Limb (tissue), 2 donors: ENCODE data around the gene SMIM31.
A peak's percentile ranks its signal among the peaks of the same experiment; 100 is the strongest.

ENCODE experiments used
- DNase-seq, 2 donors: peaks; one replicate each; pipeline ENCODE4 v3.0.0-alpha.2; 2016; ENCODE audit errors: extremely low spot score in 2 of 2

The SMIM31 gene

DNA sequence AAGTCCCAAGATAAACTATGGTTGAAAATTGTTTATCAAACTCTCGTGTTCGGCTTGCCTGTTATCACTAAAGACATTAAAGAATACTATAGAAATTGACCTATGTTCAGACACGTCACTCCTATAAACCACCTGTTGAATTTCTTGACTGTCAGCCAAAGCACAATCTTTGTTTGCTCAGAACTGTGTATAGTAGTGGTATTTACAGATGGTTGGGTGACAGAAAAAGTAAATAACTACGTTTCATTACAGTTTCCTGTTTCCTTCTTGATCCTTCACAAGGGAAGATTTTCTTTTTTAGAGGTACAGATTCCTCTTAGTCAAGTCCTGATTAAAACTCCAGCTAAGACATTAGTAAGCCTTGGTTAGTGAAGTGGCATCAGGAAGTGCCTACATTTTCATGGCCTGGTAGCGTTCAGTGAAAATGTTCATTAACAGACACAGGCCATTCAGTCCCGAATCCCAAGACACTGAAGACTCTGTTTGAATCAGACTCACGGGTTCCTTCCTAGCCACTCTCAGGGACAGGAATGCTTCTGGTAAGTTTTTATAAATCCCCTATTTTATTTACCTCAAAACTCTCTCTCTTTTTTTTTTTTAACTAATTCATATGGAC is at the start of gene SMIM31:
Gene SMIM31, plus strand, starts transcription at position 259 of the 616 bp plus-strand sequence. CDS start 16,313 bp downstream, outside the sequence.
- no peak for DNase-seq

DNA sequence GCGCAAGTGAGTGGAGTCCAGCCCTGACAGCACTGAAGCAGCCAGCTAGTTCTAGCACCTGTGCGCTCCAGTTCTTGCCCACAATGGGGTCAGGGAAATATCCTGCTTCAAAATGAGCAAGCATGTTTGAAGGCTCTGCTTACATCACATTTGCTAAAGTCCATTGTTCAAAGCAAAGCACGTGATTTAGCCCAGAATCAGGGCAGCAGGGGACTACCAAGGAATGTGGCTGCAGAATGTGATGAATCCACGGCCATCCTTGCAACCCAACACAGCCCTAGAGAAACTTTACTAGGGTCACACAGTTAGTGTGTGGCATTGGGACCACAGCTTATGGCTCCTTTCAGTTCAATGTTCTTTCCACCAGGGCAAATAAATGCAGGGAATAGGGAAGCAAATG is 47.3 kb upstream of the SMIM31 start:
- no peak for DNase-seq

DNA sequence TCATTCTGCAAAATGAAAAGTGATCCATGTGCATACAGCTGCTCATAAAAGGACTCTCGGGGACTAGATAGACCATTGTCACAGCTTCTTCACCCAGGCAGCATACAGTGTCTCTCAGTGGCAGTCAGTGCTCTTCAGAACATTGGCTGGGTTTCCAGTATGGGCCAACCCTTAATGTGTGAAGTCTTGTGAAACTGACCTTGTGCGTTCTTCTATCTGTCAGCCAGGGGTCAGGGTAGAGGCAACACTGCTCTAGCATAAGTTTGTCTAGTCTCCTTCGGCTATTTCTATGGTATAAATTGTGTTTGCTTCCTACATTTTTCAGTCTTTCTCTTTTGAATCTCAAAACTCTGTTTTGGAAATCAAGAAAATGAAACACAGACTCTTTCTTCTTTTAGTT is 37.0 kb upstream of the SMIM31 start:
- DNase-seq, result no peak

DNA sequence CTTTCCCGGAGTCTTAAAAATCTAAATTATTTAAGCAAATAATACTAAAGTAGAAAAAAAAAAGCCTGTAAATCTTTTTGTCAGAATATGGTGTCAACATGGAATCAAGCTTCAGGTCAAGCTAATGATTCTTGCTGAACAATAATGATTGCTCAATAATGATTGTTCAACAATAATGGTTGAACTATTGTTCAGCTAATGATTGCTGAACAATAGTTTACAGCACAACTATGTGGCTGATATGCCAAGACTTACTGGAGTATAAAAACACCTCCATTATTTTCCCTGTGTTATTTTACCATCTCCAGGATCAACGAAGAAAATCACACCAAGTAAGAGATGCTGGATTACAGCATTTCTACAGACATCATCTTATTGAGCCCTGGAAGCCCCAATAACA is 35.1 kb upstream of the SMIM31 start:
- DNase-seq, result no peak

DNA sequence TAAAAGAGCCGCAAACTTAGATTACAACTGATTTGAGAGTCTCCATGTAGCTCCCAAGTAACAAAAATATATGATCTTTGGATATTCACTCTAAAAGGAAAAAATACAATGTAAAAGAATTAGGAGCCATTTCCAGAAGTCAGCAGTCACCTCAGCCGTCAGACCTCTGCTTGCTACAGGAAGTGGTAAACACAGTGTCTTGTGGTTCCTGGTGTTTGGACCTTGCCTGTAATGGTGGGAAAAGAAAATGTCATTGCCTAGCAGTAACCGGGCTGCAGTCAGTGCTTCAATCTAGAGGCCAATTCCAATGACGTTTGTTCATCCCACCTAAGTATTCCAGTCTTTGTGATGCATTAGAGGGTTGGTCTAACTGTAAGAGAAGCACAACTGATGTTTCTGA is 28.9 kb upstream of the SMIM31 start:
- no peak for DNase-seq

DNA sequence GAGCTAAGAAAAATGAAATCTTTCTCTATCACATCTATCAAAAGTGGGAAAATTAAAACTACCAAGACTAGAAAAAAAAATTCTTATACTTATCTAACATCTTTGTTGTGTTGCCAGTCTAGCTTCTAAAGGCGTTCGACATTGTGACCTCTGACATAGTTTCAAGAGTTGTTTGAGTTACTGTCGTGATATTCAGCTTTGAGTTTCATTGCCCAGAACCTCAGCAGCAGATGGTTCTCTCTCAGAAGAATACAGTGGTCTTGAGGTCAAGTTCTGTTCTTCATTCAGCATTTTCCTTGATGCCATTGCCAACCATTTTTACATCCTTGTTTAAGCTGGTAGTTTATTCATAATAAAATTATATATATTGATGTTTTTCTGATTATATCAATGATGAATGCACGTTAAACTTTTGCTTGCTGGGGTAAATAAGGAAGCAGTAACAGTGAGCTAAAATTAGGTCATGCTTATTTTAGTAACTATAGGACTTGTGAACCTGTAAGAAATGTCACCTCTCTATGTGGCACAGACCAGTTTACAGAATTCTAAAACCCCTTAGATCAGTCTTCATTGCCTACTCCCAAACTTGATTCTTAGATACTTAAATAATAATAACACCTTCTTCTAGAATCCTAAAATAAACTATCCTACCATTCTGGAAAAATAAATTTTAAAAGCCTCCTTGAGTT is 23.1 kb upstream of the SMIM31 start:
- DNase-seq, result no peak

DNA sequence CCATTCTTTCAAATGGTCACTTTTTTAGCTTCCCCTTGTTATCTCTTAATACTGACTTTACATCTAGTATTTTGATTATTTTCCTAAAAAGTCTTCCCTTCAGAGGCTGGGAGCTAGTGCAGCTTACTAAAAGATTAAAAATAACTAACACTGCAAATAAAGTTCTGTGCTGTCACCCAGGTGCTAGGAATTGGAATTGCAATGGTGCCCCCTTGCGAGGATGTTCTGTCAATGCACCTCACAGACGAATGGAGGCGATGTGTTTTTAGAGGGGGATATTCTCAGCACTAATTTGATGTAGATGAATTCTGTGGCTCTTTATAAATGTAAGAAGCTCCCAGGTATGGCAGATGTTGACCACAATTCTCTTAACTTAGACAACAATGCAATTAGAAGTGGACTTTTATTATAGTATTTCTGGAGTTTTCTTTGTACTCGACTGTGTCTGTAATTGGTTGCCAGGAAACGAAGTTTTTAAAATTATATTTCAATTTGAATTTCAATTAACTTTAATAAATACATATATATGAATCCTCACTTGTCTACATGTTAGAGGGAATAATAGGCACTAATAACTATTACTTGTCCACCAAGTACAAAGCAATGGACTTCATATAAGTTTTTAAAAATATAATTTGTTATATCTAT is 22.0 kb upstream of the SMIM31 start:
- DNase-seq, result peak; percentile 63 to 77

DNA sequence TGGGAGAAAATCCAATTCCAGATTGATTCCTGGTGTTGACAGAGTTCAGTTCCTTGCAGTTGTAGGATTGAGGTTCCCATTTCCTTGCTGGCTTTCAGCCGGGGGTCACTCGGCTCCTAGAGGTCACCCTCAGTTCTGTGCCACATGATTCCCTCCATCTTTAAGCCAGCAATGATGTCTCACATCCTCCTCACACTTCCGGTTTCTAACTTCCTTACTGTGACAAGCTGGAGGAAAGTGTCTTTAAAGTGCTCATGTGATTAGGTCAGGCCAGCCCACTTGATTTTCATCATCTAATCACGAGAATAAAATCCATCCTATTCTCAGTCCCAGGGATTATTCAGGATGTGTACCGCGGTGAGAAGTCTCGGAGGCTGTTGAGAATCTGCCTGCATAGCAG is 19.4 kb upstream of the SMIM31 start:
- no peak for DNase-seq

DNA sequence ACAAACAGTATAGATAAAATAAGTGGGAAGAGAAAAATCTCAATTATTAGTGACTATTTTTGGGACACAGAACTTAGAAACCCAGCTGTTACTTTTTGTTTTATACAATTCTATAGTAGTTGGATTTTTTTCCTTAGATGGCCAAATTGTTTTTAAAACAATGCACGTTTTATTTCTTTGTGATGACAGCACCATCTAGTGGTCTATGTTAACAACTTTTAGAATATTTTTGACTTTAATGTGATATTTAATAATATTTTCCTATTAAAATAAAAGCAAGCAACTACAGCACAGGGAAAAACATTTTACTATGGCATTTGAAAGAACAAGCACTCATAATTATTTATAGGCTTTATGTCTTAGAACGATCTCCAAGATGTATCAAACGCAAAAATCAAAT is 5.6 kb upstream of the SMIM31 start:
- DNase-seq, result peak in 1 of 2 donors; percentile 74

DNA sequence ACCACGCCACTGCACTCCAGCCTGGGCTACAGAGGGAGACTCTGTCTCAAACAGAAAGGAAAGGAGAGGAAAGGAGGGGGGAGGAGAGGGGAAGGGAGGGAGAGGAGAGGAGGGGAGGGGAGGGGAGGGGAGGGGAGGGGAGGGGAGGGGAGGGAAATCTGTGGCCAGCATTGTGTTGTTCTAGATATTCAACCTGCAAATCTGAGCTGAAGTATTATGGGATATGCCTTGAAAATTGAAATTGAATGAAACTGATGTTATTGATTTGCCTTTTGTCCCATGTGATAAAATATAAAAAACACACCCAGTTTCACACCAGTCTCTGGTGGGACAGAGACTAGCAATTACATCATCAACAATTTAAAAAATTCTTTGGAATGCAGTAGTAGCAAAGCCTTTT is 1.5 kb downstream of the SMIM31 start:
- DNase-seq, result no peak

DNA sequence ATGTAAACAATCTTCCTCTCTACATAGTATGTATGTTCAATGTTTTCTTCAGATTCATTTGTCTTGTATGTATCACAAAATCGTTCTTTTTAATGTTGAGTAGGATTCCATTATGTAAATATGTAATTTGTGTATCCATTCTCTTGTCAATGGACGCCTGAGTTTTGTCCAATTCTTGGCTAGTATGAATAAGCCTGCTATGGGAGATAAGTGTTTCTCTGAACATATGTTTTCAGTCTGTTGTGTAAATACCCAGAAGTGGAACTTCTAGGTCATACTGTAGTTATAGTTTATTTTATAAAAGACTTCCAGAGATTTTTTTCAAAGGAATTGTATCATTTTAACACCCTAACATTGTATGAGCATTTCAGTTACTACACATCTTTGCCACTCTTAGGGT is 2.8 kb downstream of the SMIM31 start:
- DNase-seq, result no peak

DNA sequence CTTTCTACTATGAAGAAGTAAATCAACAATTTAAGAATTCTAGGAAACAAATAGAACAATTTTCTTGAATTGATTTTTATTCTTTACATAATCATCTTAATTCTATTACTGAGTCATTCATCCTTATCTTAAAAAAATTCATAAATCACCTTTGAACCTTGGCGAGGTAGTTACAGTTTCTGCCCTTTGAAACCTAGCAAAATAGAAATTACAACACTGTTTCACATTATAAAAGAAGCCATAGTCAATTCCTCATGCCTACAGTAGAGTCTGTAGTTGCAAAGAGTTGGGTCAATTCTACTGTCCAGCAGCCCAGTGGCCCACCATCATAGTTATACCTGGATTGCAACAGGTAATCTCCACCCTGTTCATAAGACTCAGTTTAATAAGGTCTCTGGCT is 7.3 kb downstream of the SMIM31 start:
- no peak for DNase-seq

DNA sequence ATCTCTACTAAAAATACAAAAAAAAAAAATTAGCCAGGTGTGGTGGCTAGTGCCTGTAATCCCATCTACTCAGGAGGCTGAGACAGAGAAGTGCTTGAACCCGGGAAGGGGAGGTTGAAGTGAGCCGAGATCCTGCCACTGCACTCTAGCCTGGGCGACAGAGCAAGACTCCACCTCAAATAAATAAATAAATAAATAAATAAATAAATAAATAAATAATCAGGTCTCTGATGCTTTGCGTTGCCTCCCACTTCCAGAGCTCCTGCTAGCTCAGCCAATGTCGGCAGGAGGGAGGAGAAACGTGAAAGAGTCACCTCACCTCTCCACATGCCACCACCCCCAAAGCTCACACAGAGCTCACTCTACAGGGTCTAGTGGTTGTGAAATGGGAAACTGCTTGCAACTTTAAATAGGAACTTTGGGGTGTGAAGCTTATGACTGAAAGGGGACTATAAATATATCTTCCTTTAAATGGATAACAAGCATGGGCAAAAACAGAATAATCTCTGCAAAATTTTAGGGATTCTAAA is 7.9 kb downstream of the SMIM31 start:
- DNase-seq, result no peak

DNA sequence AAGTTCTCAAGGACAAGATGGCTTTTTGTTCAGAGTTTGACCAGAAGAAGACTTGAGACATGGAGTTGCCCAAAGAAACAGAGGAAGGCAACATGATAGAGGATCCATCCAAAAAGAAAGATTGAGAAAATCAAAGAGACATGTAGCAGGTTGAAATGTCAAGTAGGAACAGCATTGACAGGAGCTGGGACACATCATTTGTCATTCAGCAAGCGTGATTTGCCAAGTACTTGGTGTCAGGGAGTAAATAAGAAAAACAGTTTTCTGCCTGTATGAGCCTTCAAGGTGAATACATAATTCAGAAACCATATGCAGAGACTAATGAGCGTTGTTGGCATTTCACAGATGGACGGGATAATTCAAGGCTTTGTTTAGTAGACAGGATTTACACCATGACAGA is 11.2 kb downstream of the SMIM31 start:
- DNase-seq, result no peak

DNA sequence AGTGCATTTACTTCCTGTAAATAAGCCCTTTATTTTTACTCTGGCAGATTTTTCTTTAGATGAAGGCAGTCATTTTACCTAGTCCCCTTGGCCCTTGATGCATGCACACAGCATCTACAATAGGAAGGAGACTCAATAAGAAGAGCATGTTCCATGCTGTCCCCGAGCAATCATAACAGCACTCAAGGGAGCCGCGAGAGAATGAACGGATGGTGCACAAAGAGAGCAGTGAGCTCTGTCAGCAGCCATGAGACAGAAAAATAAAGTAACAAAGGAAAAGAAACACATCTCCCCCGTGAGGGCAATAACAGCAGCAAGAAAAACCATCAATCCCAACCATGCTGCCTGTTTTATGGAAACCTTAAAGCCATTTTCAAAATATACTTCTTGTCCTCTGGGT is 11.9 kb downstream of the SMIM31 start:
- peak in 1 of 2 donors; percentile 38 for DNase-seq

DNA sequence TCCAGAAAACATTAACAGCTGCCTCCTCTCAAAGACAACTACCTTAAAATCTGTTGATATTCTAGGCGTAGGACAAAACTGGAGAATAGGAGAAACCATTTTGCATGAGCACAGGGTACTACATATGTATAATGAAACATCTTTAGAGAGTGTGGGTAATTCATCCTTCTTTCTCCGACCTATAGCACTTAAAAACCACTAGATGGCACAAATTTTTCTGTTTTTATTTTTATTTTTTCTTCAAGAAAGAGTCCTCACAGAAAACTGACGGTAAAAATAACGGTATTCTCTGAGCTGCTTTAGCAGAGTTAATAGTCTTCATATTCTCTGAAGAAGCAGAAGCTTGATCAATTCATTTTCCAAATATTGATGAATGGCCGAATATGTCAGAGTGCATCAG is 14.6 kb downstream of the SMIM31 start:
- peak in 1 of 2 donors; percentile 32 for DNase-seq

DNA sequence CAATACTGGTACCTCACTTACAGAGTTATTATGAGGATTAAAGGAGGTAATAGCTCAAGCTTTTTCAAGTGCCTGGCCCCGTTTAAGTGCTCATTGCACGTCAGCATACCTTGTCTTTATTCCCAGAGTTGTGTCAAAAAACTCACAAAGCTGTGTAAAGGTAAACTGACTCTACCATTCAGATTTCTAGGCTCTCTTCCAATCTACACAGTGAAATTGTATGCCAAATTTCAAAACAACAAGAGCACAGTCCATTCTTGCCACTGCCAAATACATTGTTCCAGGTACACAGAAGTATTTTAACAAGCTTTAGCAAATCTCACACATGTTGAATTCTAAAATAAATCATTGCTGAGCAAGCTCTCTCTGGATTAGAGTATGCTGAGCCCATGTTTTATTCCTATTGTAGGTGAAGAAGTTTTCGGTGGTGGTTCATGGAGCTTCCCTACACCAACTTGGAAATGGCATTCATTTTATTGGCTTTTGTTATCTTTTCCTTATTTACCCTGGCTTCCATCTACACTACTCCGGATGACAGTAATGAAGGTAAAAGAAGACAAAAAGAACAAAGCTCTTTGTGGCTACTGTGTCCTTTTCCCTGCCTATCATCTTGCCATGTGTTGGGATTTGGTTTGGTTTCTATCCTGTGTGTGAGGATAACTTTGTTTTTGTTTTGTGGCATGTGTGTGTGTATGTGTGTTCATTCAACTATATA is 16.2 kb downstream of the SMIM31 start:
- no peak for DNase-seq

DNA sequence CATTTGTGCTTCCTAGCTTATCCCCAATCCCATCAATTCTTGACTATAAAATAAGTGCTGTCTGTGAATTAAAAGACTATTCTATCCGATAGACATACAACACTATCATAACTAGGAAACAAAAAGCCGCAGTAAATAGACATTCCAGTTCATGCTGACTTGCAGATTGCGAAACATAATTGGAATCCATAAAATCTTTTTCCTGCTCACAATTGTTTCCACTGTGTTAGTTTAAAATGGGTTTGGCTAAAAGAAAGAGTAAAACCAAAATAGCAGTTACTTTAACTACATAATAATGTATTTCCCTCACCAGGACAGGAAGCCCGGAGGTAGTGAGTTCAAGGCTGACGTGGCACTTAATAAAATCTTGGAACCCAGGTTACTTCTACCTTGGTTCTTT is 17.2 kb downstream of the SMIM31 start:
- no peak for DNase-seq

DNA sequence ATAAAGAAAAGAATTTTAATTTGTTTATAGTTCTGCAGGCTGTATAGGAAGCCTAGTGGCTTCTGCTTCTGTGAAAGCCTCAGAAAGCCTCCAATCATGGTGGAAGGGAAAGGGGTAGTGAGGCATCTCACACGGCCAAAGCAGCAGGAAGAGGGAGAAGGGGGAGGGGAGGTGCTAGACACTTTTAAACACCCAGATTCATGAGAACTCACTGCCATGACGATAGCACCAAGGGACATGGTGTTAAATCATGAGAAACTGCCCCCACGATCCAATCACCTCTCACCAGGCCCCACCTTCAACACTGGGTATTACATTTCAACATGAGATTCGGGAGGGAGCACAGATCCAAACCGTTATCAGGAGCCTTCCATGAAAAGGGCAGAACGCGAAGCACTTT is 18.1 kb downstream of the SMIM31 start:
- DNase-seq, result no peak

DNA sequence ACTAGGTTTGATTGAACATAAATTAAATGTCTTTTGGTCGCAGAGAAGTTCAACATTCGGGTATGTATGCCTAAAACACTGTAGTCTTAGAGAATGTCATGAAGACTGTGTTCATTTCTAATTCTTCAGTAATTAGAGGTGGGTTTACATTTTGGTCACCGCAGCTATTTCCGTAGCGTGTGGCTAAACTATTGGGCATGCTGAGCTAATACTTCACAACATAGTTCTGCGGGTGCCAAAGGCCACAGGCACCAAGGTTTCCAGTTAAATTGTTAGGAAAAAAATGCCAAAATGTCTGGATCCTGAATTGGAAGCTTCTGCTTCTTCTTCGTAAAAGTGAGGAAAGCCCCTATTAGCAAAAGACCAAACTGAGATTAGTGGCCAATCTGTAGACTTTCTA is 25.1 kb downstream of the SMIM31 start:
- no peak for DNase-seq

DNA sequence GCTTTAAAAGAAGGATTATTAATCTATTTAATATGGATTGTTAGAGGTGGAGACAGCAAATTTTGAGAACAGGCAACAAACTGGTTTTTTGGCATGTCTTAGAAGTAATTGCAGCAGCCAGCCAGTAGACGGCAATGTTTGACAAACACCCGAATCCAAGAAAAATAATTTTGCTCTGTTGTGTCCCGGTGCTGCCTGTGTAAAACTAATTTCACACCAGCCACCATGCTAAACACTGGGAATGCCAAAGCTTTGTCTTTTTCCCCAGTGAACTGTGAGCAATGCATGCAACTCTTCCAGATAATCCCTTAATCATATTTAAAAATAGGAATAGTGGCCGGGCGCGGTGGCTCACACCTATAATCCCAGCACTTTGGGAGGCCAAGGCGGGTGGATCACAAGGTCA is 25.9 kb downstream of the SMIM31 start:
- DNase-seq, result peak; percentile 56 to 67

DNA sequence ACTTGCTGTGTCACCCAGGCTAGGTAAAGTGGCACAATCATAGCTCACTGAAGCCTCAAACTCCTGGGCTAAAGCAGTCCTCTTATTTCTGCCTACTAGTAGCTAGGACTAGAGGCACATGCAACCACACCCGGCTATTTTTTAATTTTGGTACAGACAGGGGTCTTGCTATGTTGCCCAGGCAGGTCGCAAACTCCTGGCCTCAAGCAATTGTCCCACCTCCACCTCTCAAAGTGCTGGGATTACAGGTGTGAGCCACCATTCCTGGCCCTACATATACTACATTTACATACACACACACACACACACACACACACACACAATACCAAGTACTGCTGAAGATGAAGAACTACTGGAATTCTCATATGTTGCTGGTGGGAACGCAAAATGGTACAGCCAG is 26.9 kb downstream of the SMIM31 start:
- DNase-seq, result no peak
